Neural progenitor cell (in vitro differentiated cells): ENCODE data around the gene LRCOL1. TPM values are rescaled to one million over a fixed set of nuclear protein-coding genes. Genes with fewer than 3 reads are reported as not detected.

Source experiments
- DNase-seq: peaks from one replicate; pipeline ENCODE4 v3.0.0-alpha.2; 2016; ENCODE audit warnings: low spot score
- H2AFZ ChIP-seq: fragments of 200-600 bp; sonication (generic); replicated peaks from 2 replicates; pipeline ENCODE4 v1.6.1; 2016; ENCODE audit warnings: antibody characterized with exemption
- H3F3A ChIP-seq: fragments of 200-600 bp; sonication (generic); 2 replicates; pipeline ENCODE4 v1.6.1; 2016; ENCODE audit warnings: antibody characterized with exemption, low read depth
- H3K27ac ChIP-seq: fragments of 200-600 bp; sonication (generic); 2 replicates; pipeline ENCODE4 v1.5.1; 2016; ENCODE audit warnings: mild to moderate bottlenecking
- H3K27me3 ChIP-seq: fragments of 200-600 bp; sonication (generic); 2 replicates; pipeline ENCODE4 v1.6.1; 2016; ENCODE audit warnings: mild to moderate bottlenecking, moderate library complexity
- H3K36me3 ChIP-seq: fragments of 200-600 bp; sonication (generic); 2 replicates; pipeline ENCODE4 v1.5.1; 2016
- H3K4me1 ChIP-seq: fragments of 200-600 bp; sonication (generic); 2 replicates; pipeline ENCODE4 v1.6.1; 2016; ENCODE audit warnings: mixed run types
- H3K4me2 ChIP-seq: fragments of 200-600 bp; sonication (generic); 2 replicates; pipeline ENCODE4 v1.6.1; 2016
- H3K4me3 ChIP-seq: fragments of 200-600 bp; sonication (generic); 2 replicates; pipeline ENCODE4 v1.5.1; 2016
- H3K79me2 ChIP-seq: fragments of 200-600 bp; sonication (generic); 2 replicates; pipeline ENCODE4 v1.6.1; 2016; ENCODE audit warnings: low read depth
- H3K9ac ChIP-seq: fragments of 200-600 bp; sonication (generic); 2 replicates; pipeline ENCODE4 v1.6.1; 2016
- H3K9me3 ChIP-seq: fragments of 200-600 bp; sonication (generic); 2 replicates; pipeline ENCODE4 v1.5.1; 2016; ENCODE audit warnings: low read depth
- H4K20me1 ChIP-seq: fragments of 200-600 bp; sonication (generic); 2 replicates; pipeline ENCODE4 v1.6.1; 2016; ENCODE audit warnings: low read depth
- H3K27ac Mint-ChIP-seq: 3 replicates; pipeline ENCODE4 v1.8.0; 2021; ENCODE audit warnings: mixed read lengths
- H3K27me3 Mint-ChIP-seq: 2 replicates; pipeline ENCODE4 v1.8.0; 2022; ENCODE audit warnings: low read depth, mild to moderate bottlenecking, inconsistent platforms, moderate library complexity, mixed read lengths; ENCODE audit not compliant: insufficient read depth
- H3K36me3 Mint-ChIP-seq: 3 replicates; pipeline ENCODE4 v1.8.0; 2021; ENCODE audit warnings: mixed read lengths
- H3K4me1 Mint-ChIP-seq: 3 replicates; pipeline ENCODE4 v1.8.0; 2021; ENCODE audit warnings: mixed read lengths
- H3K4me3 Mint-ChIP-seq: 3 replicates; pipeline ENCODE4 v1.8.0; 2021; ENCODE audit warnings: mild to moderate bottlenecking, moderate library complexity, mixed read lengths
- H3K9me3 Mint-ChIP-seq: 3 replicates; pipeline ENCODE4 v1.8.0; 2020; ENCODE audit warnings: mixed read lengths
- CTCF ChIP-seq: fragments of 200-600 bp; sonication (generic); IDR thresholded peaks from 2 replicates; pipeline ENCODE4 v1.5.1; 2017; ENCODE audit warnings: antibody characterized with exemption, mild to moderate bottlenecking
- EZH2 ChIP-seq: fragments of 200-600 bp; sonication (generic); IDR thresholded peaks from 2 replicates; pipeline ENCODE4 v1.6.1; 2017; ENCODE audit warnings: antibody characterized with exemption, mild to moderate bottlenecking, moderate library complexity
- EZH2phosphoT487 ChIP-seq: fragments of 200-600 bp; sonication (generic); IDR thresholded peaks from 2 replicates; pipeline ENCODE4 v1.6.1; 2017; ENCODE audit warnings: antibody characterized with exemption
- total RNA-seq: library from RNA; depleted of rRNA; stranded (reverse); fragments of >200 nt; gene quantifications from 2 replicates; pipeline ENCODE4 v1.2.3, GENCODE V29; 2015; ENCODE audit warnings: low replicate concordance

The LRCOL1 gene
- total RNA-seq, 1 donor from 2014 or later: not detected

- Histone ChIP-seq H4K20me1 (peaks cover 69% of the 10 kb centered on the region), H3K4me2 (peak overlapping the region; percentile 68), H3K4me3 (peak overlapping the region; percentile 28), H3K9me3 (no peaks in the 10 kb centered on the region), H3K9ac (no peak overlapping the region), H3K79me2 (no peaks in the 10 kb centered on the region), H3K27me3 (peaks cover 77% of the 10 kb centered on the region), H2AFZ (no peak overlapping the region), H3K27ac (no peak overlapping the region), H3K4me1 (peaks cover 15% of the 10 kb centered on the region), H3F3A (peaks cover 27% of the 10 kb centered on the region), H3K36me3 (no peaks in the 10 kb centered on the region)
- H3K9me3 Mint-ChIP-seq: no peaks in the 10 kb centered on the region
- H3K4me3 Mint-ChIP-seq: no peak overlapping the region
- H3K36me3 Mint-ChIP-seq: peaks cover 9% of the 10 kb centered on the region
- H3K4me1 Mint-ChIP-seq: peaks cover 4% of the 10 kb centered on the region
- no peak for DNase-seq
- no peak overlapping the region for H3K27ac Mint-ChIP-seq
- TF ChIP-seq EZH2phosphoT487 (peak; percentile 92), CTCF (no peak), EZH2 (peak; percentile 96)
- peaks cover 29% of the 10 kb centered on the region for H3K27me3 Mint-ChIP-seq
Measured at GRCh38 chr12:132582582-132583410, 27.6 kb downstream of the LRCOL1 start.

GRCh38 chr12:132582058-132582420 is 28.3 kb downstream of the LRCOL1 start:
- TF ChIP-seq EZH2 (no peak), EZH2phosphoT487 (no peak), CTCF (no peak)
- Histone ChIP-seq H3F3A (peaks cover 27% of the 10 kb centered on the region), H3K4me1 (peaks cover 15% of the 10 kb centered on the region), H2AFZ (no peak overlapping the region), H4K20me1 (peaks cover 76% of the 10 kb centered on the region), H3K27ac (no peak overlapping the region), H3K9me3 (no peaks in the 10 kb centered on the region), H3K9ac (no peak overlapping the region), H3K79me2 (no peaks in the 10 kb centered on the region), H3K36me3 (no peaks in the 10 kb centered on the region), H3K4me3 (peak overlapping the region; percentile 28), H3K4me2 (peak overlapping the region; percentile 68), H3K27me3 (peaks cover 70% of the 10 kb centered on the region)
- H3K27me3 Mint-ChIP-seq: peaks cover 27% of the 10 kb centered on the region
- no peaks in the 10 kb centered on the region for H3K9me3 Mint-ChIP-seq
- H3K36me3 Mint-ChIP-seq: peaks cover 10% of the 10 kb centered on the region
- H3K4me1 Mint-ChIP-seq: peaks cover 4% of the 10 kb centered on the region
- no peak overlapping the region for H3K4me3 Mint-ChIP-seq
- DNase-seq: peak; percentile 52
- H3K27ac Mint-ChIP-seq: no peak overlapping the region

GRCh38 chr12:132581348-132582057 is 28.9 kb downstream of the LRCOL1 start:
- Histone ChIP-seq H3K4me1 (peaks cover 15% of the 10 kb centered on the region), H3K4me2 (peak overlapping the region; percentile 68), H2AFZ (no peak overlapping the region), H3K27me3 (peaks cover 64% of the 10 kb centered on the region), H3K9me3 (no peaks in the 10 kb centered on the region), H3K27ac (no peak overlapping the region), H3K36me3 (no peaks in the 10 kb centered on the region), H3K79me2 (no peaks in the 10 kb centered on the region), H3K4me3 (no peak overlapping the region), H4K20me1 (peaks cover 80% of the 10 kb centered on the region), H3K9ac (no peak overlapping the region), H3F3A (peaks cover 27% of the 10 kb centered on the region)
- H3K36me3 Mint-ChIP-seq: peaks cover 10% of the 10 kb centered on the region
- peaks cover 4% of the 10 kb centered on the region for H3K4me1 Mint-ChIP-seq
- no peak overlapping the region for H3K4me3 Mint-ChIP-seq
- TF ChIP-seq CTCF (no peak), EZH2phosphoT487 (no peak), EZH2 (no peak)
- no peak overlapping the region for H3K27ac Mint-ChIP-seq
- no peaks in the 10 kb centered on the region for H3K9me3 Mint-ChIP-seq
- no peak for DNase-seq
- peaks cover 24% of the 10 kb centered on the region for H3K27me3 Mint-ChIP-seq
